SK-N-SH treated with all-trans-retinoic acid at 6 μM for 48 hours (cell line): ENCODE results near the gene GPR176.

Experiments used
- ATAC-seq: fragments of 200-7000 bp; cut with Tn5 transposase; 3 replicates; pipeline ENCODE4 v1.9.1; 2020; ENCODE audit warnings: mild to moderate bottlenecking, moderate library complexity
- ARNTL ChIP-seq: fragments of 450-650 bp; formaldehyde crosslinking; IDR thresholded peaks from 2 replicates; pipeline ENCODE4 v1.5.0; 2020; ENCODE audit warnings: low read depth, mild to moderate bottlenecking, moderate library complexity, borderline replicate concordance
- BACH2 ChIP-seq: fragments of 250-450 bp; sonication (Bioruptor Pico); IDR thresholded peaks from 2 replicates; pipeline ENCODE4 v1.9.0; 2021; ENCODE audit warnings: mild to moderate bottlenecking, borderline replicate concordance
- CSDC2 ChIP-seq: fragments of 250-450 bp; sonication (Bioruptor Pico); IDR thresholded peaks from 2 replicates; pipeline ENCODE4 v1.5.0; 2020; ENCODE audit warnings: mild to moderate bottlenecking, moderate library complexity
- GLIS3 ChIP-seq: fragments of 250-450 bp; sonication (Bioruptor Pico); IDR thresholded peaks from 2 replicates; pipeline ENCODE4 v1.5.0; 2020; ENCODE audit warnings: mild to moderate bottlenecking, moderate library complexity
- PPARA ChIP-seq: fragments of 250-450 bp; sonication (Bioruptor Pico); IDR thresholded peaks from 2 replicates; pipeline ENCODE4 v1.5.0; 2020; ENCODE audit warnings: mild to moderate bottlenecking, borderline replicate concordance
- RARB ChIP-seq: fragments of 250-450 bp; sonication (Bioruptor Pico); IDR thresholded peaks from 2 replicates; pipeline ENCODE4 v1.8.0; 2021; ENCODE audit warnings: mild to moderate bottlenecking, moderate library complexity
- ZC3H10 ChIP-seq: fragments of 250-450 bp; sonication (Bioruptor Pico); IDR thresholded peaks from 2 replicates; pipeline ENCODE4 v1.5.1; 2021; ENCODE audit warnings: mild to moderate bottlenecking, moderate library complexity
- ZFP3 ChIP-seq: fragments of 250-450 bp; sonication (Bioruptor Pico); IDR thresholded peaks from 2 replicates; pipeline ENCODE4 v1.5.0; 2020; ENCODE audit warnings: mild to moderate bottlenecking, moderate library complexity
- ZFP30 ChIP-seq: fragments of 450-650 bp; formaldehyde crosslinking; IDR thresholded peaks from 2 replicates; pipeline ENCODE4 v1.5.0; 2022; ENCODE audit warnings: mild to moderate bottlenecking, moderate library complexity
- ZNF565 ChIP-seq: fragments of 450-650 bp; formaldehyde crosslinking; conservative IDR thresholded peaks from 2 replicates; pipeline ENCODE4 v1.5.0; 2020; ENCODE audit warnings: low read depth, mild to moderate bottlenecking, moderate library complexity
- ZNF70 ChIP-seq: fragments of 450-650 bp; formaldehyde crosslinking; IDR thresholded peaks from 2 replicates; pipeline ENCODE4 v1.5.0; 2020; ENCODE audit warnings: mild to moderate bottlenecking, moderate library complexity
- ZNF8 ChIP-seq: fragments of 450-650 bp; formaldehyde crosslinking; IDR thresholded peaks from 2 replicates; pipeline ENCODE4 v1.5.0; 2020; ENCODE audit warnings: mild to moderate bottlenecking, moderate library complexity
- TF ChIP-seq, protein P1 (sequence below): fragments of 250-450 bp; sonication (Bioruptor Pico); IDR thresholded peaks from 2 replicates; pipeline ENCODE4 v1.5.1; 2020; ENCODE audit warnings: low read depth, mild to moderate bottlenecking, moderate library complexity
- TF ChIP-seq, protein P2 (sequence below): fragments of 250-450 bp; sonication (Bioruptor Pico); IDR thresholded peaks from 2 replicates; pipeline ENCODE4 v1.8.0; 2021; ENCODE audit warnings: low read depth, mild to moderate bottlenecking, moderate library complexity, borderline replicate concordance
- TF ChIP-seq, protein P3 (sequence below): fragments of 250-450 bp; sonication (Bioruptor Pico); IDR thresholded peaks from 2 replicates; pipeline ENCODE4 v1.5.0; 2020; ENCODE audit warnings: mild to moderate bottlenecking, moderate library complexity
- TF ChIP-seq, protein P4 (sequence below): fragments of 250-450 bp; sonication (Bioruptor Pico); IDR thresholded peaks from 2 replicates; pipeline ENCODE4 v1.5.1; 2021; ENCODE audit warnings: mild to moderate bottlenecking, moderate library complexity
- TF ChIP-seq, protein P5 (sequence below): fragments of 250-450 bp; sonication (Bioruptor Pico); IDR thresholded peaks from 2 replicates; pipeline ENCODE4 v1.8.0; 2020; ENCODE audit warnings: mild to moderate bottlenecking, moderate library complexity, borderline replicate concordance

The GPR176 gene

DNA sequence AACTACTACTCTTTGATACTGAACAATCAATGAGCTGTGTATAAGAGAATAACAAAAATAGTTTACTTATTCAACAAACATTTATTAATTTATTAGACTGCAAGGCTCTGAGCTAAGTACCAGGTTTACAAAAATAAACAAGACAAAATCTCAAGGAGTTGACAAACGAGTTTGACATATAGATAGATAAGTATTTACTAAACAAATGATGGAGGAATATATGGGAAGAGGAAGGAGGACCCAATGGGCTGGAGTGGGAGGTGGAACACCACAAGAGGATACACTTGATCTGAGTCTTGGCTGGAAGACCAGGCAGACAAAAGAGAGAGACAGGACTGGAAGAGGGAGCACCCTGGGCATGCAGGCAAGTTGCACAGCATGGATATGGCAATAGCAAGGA lies 89.9 kb downstream of the GPR176 start:
- TF ChIP-seq ZNF565 (CRISPR knock-in tag) (no peak), ARNTL (CRISPR knock-in tag) (no peak), PPARA (CRISPR knock-in tag) (no peak)
- TF ChIP-seq, protein P1, sequence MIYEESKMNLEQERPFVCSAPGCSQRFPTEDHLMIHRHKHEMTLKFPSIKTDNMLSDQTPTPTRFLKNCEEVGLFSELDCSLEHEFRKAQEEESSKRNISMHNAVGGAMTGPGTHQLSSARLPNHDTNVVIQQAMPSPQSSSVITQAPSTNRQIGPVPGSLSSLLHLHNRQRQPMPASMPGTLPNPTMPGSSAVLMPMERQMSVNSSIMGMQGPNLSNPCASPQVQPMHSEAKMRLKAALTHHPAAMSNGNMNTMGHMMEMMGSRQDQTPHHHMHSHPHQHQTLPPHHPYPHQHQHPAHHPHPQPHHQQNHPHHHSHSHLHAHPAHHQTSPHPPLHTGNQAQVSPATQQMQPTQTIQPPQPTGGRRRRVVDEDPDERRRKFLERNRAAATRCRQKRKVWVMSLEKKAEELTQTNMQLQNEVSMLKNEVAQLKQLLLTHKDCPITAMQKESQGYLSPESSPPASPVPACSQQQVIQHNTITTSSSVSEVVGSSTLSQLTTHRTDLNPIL (CRISPR knock-in tag), result no peak
- TF ChIP-seq, protein P2, sequence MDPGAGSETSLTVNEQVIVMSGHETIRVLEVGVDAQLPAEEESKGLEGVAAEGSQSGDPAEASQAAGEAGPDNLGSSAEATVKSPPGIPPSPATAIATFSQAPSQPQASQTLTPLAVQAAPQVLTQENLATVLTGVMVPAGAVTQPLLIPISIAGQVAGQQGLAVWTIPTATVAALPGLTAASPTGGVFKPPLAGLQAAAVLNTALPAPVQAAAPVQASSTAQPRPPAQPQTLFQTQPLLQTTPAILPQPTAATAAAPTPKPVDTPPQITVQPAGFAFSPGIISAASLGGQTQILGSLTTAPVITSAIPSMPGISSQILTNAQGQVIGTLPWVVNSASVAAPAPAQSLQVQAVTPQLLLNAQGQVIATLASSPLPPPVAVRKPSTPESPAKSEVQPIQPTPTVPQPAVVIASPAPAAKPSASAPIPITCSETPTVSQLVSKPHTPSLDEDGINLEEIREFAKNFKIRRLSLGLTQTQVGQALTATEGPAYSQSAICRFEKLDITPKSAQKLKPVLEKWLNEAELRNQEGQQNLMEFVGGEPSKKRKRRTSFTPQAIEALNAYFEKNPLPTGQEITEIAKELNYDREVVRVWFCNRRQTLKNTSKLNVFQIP (CRISPR knock-in tag), result no peak
- no peak for ATAC-seq

DNA sequence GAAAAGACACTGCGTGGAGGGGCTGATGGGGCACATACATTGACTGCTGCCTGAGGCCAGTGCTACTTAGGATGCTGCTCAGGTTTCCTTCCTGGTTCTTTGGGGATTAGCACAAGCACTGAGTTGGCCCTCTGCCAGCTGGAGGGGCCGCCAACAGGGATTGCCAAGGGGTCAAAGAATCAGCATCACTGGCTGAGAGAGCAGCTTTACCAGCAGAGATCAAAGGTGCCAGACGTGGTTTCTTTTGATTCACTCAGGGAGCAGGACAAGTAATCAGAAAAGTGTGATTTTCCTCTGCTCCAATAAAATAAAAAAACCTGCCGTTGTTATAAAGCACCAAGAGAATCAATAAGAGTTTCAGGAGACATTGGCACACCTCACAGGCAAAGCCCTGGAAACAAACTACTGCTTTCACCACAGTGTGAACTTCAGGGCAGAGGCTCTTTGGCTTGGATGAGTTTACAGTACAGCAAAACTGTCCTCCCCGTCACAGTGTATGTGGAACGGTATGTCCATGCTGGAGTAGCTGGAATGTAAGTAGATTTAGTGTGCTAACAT lies 91.6 kb downstream of the GPR176 start:
- peak; percentile 66 for ATAC-seq
- TF ChIP-seq ZNF565 (CRISPR knock-in tag) (no peak), ZNF8 (CRISPR knock-in tag) (no peak), BACH2 (no peak), ZFP3 (CRISPR knock-in tag) (no peak), ARNTL (CRISPR knock-in tag) (no peak)
- TF ChIP-seq, protein P3, sequence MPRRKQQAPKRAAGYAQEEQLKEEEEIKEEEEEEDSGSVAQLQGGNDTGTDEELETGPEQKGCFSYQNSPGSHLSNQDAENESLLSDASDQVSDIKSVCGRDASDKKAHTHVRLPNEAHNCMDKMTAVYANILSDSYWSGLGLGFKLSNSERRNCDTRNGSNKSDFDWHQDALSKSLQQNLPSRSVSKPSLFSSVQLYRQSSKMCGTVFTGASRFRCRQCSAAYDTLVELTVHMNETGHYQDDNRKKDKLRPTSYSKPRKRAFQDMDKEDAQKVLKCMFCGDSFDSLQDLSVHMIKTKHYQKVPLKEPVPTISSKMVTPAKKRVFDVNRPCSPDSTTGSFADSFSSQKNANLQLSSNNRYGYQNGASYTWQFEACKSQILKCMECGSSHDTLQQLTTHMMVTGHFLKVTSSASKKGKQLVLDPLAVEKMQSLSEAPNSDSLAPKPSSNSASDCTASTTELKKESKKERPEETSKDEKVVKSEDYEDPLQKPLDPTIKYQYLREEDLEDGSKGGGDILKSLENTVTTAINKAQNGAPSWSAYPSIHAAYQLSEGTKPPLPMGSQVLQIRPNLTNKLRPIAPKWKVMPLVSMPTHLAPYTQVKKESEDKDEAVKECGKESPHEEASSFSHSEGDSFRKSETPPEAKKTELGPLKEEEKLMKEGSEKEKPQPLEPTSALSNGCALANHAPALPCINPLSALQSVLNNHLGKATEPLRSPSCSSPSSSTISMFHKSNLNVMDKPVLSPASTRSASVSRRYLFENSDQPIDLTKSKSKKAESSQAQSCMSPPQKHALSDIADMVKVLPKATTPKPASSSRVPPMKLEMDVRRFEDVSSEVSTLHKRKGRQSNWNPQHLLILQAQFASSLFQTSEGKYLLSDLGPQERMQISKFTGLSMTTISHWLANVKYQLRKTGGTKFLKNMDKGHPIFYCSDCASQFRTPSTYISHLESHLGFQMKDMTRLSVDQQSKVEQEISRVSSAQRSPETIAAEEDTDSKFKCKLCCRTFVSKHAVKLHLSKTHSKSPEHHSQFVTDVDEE (CRISPR knock-in tag), result no peak
- TF ChIP-seq, protein P2 (CRISPR knock-in tag), result no peak
- TF ChIP-seq, protein P4, sequence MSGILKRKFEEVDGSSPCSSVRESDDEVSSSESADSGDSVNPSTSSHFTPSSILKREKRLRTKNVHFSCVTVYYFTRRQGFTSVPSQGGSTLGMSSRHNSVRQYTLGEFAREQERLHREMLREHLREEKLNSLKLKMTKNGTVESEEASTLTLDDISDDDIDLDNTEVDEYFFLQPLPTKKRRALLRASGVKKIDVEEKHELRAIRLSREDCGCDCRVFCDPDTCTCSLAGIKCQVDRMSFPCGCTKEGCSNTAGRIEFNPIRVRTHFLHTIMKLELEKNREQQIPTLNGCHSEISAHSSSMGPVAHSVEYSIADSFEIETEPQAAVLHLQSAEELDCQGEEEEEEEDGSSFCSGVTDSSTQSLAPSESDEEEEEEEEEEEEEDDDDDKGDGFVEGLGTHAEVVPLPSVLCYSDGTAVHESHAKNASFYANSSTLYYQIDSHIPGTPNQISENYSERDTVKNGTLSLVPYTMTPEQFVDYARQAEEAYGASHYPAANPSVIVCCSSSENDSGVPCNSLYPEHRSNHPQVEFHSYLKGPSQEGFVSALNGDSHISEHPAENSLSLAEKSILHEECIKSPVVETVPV, result no peak

DNA sequence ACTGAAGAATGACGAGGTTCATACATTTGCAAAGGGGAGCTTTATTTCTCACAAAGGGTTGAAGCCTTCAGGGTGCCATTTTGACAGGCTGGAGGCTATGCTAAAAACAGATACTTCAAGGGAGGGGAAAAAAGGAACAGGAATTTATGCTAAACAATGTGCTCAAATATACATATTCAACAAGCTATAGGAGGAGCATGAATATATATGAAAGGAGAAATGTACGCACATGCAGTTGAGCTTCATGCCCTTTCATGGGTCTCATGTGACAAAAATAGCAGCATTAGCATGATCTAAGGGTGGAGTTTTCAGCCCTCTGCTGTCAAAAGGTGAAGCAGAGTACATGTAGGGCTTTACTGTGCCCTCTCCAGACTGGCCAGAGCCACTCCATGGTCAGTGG lies 93.1 kb downstream of the GPR176 start:
- TF ChIP-seq GLIS3 (CRISPR knock-in tag), result no peak
- TF ChIP-seq, protein P1 (CRISPR knock-in tag), result no peak
- no peak for TF ChIP-seq ZFP30 (CRISPR knock-in tag)
- no peak for TF ChIP-seq ARNTL (CRISPR knock-in tag)
- TF ChIP-seq, protein P3 (CRISPR knock-in tag), result no peak
- TF ChIP-seq BACH2, result no peak
- no peak for TF ChIP-seq RARB (CRISPR knock-in tag)
- TF ChIP-seq ZC3H10 (CRISPR knock-in tag), result no peak
- no peak for TF ChIP-seq CSDC2 (CRISPR knock-in tag)
- TF ChIP-seq ZNF8 (CRISPR knock-in tag), result no peak
- TF ChIP-seq, protein P5, sequence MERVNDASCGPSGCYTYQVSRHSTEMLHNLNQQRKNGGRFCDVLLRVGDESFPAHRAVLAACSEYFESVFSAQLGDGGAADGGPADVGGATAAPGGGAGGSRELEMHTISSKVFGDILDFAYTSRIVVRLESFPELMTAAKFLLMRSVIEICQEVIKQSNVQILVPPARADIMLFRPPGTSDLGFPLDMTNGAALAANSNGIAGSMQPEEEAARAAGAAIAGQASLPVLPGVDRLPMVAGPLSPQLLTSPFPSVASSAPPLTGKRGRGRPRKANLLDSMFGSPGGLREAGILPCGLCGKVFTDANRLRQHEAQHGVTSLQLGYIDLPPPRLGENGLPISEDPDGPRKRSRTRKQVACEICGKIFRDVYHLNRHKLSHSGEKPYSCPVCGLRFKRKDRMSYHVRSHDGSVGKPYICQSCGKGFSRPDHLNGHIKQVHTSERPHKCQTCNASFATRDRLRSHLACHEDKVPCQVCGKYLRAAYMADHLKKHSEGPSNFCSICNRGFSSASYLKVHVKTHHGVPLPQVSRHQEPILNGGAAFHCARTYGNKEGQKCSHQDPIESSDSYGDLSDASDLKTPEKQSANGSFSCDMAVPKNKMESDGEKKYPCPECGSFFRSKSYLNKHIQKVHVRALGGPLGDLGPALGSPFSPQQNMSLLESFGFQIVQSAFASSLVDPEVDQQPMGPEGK (CRISPR knock-in tag), result no peak
- TF ChIP-seq ZNF70 (CRISPR knock-in tag), result no peak
- no peak for TF ChIP-seq ZFP3 (CRISPR knock-in tag)
- TF ChIP-seq, all 23 proteins: peak for 0
- no peak for ATAC-seq
